Measurements from ENCODE around the gene MYMK.

GRCh38 chr9:133528001-133528875, 3.5 kb upstream of the MYMK start:
- TF ChIP-seq CTCF (CRISPR knock-in tag; IDR thresholded peaks at IDR 0.05) (no peak), MZF1 (CRISPR knock-in tag; IDR thresholded peaks at IDR 0.05; ENCODE audit: borderline replicate concordance) (no peak), FOXP1 (IDR thresholded peaks at IDR 0.05) (no peak), FOXP1 (CRISPR knock-in tag; IDR thresholded peaks at IDR 0.05) (no peak), MLX (CRISPR knock-in tag; IDR thresholded peaks at IDR 0.05) (no peak), PRPF4 (IDR thresholded peaks at IDR 0.05; ENCODE audit: low read depth, low read length, poor library complexity, severe bottlenecking) (no peak), ZNF275 (CRISPR knock-in tag; IDR thresholded peaks at IDR 0.05; ENCODE audit: borderline replicate concordance) (no peak), HNF4A (CRISPR knock-in tag; IDR thresholded peaks at IDR 0.05) (no peak)
